GM21717 (cell line): Measurements from ENCODE around the gene HBD.
A peak's percentile ranks its signal among the peaks of the same experiment; 100 is the strongest.
"Not testable (repeated sequence)": the region's sequence is repeated elsewhere in the genome, so short reads cannot be mapped to it uniquely, and the experiment has no call there.

ENCODE experiments used
- ATAC-seq: cut with Tn5 transposase; IDR thresholded peaks from one replicate; pipeline ENCODE4 v1.9.1; 2021; ENCODE audit warnings: mild to moderate bottlenecking, moderate library complexity; ENCODE audit not compliant: unreplicated experiment

Gene HBD

DNA sequence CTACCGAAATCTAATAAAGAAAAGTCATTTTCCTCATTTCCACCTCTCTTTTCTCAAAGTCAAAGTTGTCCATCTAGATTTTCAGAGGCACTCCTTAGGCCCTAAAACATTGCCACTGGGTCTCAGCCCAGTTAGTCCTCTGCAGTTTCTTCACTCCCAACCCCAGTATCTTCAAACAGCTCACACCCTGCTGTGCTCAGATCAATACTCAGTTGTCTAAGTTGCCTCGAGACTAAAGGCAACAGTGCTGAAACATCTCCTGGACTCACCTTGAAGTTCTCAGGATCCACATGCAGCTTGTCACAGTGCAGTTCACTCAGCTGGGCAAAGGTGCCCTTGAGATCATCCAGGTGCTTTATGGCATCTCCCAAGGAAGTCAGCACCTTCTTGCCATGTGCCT is 19.7 kb upstream of the HBD start:
- not testable (repeated sequence) for ATAC-seq

DNA sequence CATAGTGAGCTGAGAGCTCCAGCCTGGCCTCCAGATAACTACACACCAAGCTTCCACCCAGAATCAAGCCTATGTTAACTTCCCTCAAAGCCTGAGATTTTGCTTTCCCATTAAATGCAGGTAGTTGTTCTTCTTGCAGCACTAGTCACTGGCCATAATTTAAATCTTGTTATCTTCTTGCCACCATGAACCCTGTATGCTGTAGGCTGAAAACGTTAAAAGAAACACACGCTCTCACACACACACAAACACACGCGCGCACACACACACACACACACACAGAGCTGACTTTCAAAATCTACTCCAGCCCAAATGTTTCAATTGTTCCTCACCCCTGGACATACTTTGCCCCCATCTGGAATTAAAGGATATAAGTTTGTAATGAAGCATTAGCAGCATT is 19.2 kb upstream of the HBD start:
- not testable (repeated sequence) for ATAC-seq

DNA sequence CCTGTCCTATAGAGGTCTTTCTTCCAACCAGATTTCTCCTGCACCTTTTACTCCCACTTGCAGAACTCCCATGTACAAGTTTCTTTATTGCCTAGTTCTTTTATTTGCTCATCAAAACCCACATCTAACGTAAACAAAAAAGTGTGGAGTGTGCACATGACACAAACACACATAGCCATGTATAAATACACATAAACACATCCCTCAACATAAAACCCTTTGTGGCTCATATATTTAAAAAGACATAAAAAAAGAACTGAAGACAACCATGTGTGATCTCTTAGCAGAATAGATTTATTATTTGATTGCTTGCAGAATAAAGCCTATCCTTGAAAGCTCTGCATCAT is 18.6 kb upstream of the HBD start:
- ATAC-seq = no peak

DNA sequence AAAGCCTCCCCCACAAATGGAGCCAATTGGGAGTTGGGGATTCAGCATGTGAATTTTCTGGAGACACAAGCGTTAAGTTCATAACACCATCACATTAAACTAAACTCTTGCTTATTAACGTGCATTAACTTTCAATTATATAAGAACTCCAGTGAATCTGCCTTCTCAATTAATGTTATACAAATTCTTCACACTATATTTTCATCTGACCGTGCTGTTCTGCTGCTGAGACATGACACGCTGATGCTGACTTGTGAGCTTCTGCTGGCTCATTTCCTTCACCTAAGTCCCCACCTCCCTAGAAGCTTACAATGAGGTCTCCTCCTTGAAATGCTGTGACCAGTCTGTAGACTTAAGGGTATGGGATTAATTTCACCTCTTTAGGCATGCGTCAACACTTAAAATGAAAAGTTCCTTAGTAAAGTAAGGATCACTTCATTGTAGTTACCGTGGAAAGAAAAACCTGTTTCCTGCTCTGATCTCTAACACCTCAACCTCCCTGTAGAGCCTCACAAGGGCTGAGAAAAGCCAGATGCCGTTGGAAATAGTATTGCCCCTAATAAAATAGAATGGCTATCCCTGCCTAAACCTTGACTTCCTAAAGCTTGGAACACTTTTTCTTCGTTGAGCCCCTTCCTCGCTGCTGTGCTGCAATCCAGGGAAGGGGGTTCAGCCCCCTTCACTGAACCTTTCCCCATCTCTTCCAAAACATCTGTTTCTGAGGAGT is 18.1 kb upstream of the HBD start:
- ATAC-seq = no peak

DNA sequence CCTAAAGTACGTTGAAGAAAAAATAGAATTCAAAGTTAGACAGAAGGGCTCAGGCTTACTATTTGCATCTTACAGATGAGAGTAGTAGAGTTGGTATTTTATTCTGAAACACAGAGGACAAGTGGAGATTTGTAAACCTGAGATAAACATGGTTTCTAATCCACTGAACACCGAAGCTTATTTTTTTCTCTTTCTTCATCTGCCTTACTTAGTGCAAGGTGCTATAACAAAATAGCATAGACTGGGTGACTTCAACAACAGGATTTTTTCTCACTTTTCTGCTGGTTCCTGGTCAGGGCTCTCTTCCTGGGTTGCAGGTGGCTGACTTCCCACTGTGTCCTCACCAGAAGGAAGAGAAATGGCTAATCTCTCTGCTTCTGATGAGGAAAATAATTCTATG is 17.5 kb upstream of the HBD start:
- no peak for ATAC-seq

DNA sequence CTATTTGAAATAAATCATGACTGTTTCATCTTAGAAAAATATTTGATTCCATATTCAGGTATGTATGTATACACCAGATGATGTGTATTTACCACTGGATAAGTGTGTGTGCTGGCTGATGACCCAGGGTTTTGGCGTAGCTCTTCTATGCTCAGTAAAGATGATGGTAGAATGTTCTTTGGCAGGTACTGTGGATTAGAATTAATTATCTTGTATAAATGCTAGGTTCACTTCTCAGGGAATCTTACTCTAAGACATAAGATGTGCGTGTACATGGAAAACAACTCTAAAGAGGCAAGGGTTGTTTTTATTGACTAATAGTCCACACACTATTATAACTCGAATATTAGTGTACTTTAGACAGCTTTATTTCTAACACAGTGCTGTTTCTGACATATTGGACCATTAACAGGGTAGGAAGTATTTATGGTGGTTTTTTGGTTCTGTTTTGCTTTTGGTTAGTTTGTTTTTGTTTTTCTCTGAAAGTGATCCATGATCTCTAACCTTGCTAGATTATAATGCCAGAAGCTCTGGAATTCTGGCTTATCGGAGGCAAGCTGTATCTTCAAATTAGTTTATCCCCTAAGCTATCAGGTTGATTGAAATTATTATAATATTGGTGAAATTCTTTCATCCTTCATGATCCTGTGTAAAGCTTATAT is 16.4 kb upstream of the HBD start:
- no peak for ATAC-seq

DNA sequence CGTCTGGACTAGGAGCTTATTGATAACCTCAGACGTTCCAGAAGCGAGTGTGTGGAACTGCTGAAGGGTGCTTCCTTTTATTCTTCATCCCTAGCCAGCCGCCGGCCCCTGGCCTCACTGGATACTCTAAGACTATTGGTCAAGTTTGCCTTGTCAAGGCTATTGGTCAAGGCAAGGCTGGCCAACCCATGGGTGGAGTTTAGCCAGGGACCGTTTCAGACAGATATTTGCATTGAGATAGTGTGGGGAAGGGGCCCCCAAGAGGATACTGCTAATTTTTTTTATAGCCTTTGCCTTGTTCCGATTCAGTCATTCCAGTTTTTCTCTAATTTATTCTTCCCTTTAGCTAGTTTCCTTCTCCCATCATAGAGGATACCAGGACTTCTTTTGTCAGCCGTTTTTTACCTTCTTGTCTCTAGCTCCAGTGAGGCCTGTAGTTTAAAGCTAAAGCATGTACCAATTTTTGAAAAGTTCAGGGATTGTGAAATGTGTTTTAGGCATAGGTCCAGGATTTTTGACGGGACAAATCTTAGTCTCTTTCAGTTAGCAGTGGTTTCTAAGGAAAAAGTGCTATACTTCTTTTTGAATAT is 15.6 kb upstream of the HBD start, which contains the start of gene HBG1:
TSS of gene HBG1 (minus strand) at position 51 of the 590 bp plus-strand sequence. CDS start 53 bp downstream, outside the sequence.
- not testable (repeated sequence) for ATAC-seq

DNA sequence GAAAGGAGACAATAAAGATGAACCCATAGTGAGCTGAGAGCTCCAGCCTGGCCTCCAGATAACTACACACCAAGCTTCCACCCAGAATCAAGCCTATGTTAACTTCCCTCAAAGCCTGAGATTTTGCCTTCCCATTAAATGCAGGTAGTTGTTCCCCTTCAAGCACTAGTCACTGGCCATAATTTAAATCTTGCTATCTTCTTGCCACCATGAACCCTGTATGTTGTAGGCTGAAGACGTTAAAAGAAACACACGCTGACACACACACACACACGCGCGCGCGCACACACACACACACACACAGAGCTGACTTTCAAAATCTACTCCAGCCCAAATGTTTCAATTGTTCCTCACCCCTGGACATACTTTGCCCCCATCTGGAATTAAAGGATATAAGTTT is 14.2 kb upstream of the HBD start:
- ATAC-seq = not testable (repeated sequence)

DNA sequence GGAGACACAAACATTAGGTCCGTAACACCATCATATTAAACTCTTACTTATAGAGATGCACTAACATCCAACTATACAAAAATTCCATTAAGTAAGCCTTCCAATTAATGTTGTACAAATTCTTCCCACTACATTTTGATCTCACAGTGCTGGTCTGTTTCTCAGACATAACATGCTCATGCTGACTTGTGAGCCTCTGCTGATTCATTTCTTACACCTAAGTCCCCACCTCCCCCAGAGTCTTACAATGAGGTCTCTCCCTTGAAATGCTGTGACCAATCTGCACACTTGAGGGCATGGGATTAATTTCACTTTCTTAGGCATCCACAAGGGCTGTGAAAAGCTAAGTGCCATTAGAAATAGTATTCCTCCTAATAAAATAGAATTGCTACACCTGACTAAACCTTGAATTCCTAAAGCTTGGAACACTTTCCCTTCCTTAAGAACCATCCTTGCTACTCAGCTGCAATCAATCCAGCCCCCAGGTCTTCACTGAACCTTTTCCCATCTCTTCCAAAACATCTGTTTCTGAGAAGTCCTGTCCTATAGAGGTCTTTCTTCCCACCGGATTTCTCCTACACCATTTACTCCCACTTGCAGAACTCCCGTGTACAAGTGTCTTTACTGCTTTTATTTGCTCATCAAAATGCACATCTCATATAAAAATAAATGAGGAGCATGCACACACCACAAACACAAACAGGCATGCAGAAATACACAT is 13.3 kb upstream of the HBD start:
- ATAC-seq = no peak

DNA sequence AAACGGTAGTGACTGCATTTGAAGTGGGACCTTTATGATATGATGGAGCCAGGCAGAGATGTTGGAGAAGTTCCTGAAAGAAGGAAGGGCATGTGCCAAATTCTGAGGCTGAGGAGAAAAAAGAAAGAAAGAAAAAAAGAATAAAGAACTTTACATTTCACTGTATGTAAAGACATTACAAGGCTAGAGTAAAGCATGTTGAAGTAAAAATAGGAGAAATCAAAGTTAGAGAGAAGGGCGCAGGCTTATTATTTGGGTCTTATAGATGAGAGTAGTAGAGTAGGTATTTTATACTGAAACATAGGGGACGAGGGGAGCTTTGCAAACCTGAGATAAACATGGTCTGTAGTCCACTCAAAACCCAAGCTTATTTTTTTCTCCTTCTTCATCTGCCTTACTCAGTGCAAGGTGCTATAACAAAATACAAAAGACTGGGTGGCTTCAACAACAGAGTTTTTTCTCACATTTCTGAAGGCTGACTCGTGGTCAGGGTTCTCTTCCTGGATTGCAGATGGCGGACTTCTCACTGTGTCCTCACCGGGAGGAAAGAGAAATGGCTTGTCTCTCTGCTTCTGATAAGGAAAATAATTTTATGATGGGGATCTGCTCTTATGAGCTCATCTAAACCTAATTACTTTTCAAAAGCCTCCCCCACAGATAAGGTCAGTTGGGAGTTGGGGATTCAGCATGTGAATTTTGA is 12.6 kb upstream of the HBD start:
- no peak for ATAC-seq

DNA sequence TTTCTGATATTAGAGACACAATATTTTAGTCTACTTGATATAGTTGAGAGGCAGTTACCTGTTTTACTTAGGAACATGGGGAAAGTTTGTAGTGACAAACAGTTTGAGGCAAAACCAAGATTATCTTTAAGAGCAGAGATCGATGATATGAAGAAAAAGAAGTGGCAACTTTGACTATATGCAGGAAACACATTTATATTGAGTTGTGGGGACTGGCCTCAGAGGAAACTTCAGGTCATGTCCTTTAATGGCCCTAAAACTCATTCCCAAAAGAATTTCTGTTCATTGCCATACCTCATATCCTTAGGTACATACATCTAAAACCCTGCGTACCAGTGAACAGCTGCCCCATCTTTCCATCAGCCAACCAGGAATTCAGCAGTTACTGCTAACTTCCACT is 10.9 kb upstream of the HBD start:
- ATAC-seq = no peak

DNA sequence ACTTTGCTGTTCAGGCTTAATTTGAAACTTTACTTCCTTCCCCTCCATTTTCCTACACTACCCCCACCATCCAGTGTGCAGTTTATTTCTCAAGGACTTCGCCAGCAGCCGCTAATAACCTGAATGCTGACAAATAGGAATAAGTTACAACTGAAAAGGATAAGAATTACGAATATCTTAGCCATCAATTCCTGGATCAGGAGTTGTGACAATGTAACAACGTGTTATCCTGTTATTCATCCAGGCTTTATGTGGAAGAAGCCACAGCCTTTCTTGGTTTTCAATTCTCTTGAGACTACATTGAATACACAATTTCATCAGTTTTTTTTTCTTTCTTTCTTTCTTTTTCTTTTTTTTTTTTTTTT is 9.5 kb upstream of the HBD start:
- ATAC-seq = no peak

DNA sequence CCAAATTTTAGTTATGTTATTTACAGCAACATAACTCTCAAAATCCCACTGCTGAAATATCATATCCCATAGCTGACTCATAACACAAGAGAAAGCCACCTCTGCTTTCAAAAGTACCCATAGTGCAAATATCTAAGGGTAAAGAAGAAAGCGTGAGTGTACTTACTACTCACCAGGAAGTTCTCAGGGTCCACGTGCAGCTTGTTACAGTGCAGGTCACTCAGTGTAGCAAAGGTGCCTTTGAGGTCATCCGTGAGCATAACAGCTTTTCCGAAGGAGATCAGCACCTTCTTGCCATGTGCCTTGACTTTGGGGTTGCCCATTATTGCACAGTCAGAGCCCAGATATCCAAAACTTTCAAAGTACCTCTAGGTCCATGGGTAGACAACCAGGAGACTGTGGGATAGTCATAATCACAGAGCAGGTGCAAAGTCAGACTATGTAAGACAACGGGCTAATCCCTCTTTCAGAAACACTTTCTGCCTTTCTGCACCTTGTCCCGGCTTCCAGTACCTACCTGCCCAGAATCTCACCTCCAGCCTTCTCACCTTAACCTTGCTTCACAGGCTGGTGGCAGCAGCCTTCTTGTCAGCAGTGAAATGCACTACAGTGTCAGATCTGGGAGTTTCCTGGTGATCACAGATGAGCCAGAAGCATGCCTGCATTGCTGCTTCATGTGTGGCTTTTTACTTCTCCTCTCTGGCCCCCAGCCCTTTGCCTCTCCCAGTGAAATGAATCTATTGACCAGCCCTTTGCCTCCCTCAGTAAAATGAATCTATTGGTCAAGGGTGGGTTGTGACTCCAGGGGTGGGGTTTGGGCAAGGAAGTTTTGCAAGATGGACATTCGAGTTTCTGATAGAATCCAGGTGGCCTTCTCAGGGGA is 8.9 kb upstream of the HBD start:
- ATAC-seq = peak; percentile 81

DNA sequence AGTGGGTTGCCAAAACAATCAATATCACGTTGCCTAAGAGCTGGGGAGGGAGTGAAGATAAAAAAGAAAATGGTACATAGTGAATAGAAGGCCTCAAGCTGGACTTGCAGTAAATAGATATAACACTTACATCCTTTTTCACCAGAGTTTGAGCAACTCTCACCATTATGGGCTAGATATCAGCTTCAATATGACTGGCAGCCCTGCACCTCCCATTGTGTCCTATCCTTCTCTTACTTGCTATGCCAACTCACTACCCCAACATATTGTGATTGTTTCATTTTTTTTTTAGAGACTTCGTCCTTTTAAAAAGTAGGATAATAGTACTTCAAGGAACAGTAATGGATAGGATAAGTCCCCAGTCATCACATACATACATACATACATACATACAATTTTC is 7.9 kb upstream of the HBD start:
- ATAC-seq = no peak

DNA sequence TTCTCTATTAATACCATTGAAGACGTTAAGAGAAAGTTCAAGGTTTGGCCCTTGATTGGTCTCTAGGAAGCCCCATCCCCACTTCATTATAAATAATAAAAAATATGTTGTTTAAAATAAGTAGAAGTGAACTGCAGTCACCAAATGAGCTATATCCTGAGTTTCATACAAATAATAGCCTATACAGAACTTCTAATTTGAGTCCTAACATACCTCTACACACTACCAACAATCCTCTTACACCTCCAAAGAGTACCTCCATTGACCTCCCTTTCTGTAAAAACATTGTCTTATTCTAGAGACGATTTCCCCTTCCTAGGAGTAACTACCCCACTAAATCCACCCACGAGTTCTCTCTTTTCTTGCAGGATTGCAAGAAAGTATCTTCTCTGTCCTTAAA is 7.2 kb upstream of the HBD start:
- ATAC-seq = no peak

DNA sequence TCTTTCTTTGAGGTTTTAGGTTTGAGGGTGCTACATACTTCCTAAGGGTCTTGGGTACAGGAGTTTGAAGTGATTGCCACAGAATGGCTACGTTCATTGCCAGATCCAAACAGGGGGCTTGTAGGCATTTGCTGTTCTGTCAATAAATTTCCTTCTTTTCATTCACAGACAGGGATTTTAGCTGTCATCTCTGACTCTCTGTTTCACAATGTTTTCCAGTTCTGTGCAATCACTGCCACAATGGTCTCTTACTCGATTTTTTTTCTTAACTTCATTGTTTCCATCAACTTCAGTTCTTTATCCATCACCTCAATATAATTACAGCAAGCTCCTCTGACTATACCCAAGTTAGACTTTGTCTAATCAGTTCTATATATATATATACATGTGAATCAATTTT is 6.2 kb upstream of the HBD start:
- ATAC-seq = no peak

DNA sequence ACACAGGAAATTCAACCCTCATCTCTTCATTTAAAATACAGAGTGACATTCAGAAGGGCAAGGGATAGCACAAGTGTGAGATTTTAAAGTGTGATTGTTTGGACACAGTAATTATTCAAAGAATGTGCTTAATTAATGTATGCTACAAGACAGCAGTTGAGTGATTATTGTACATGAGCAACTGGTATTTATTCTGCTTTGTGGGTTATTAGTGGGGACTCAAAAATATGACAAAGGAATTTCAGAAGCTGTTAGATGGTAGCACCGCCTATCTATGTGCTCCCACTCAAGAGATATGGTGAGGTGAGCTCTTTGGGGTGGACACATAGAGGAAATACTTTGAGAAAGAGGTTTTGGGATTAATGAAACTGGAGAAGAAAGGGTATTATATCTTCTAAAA is 5.8 kb upstream of the HBD start:
- no peak for ATAC-seq

DNA sequence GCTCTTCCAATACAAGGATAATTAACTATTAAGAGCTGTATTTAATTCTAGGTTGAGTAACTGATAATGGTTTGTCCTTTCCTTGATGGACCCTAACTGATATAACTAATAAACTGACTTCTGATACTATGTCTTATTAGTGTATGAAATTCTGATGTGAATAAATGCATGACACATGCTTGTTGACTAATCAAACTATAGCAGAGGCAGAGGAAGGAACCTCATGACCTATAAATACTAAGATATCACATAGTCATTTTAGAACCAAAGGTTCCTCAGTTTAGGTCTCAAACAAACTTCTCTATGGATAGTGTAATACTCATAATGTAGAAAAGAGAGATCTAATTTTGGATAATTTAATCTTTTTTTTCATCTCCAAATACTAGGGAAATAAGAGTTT is 4.8 kb upstream of the HBD start:
- ATAC-seq = no peak

DNA sequence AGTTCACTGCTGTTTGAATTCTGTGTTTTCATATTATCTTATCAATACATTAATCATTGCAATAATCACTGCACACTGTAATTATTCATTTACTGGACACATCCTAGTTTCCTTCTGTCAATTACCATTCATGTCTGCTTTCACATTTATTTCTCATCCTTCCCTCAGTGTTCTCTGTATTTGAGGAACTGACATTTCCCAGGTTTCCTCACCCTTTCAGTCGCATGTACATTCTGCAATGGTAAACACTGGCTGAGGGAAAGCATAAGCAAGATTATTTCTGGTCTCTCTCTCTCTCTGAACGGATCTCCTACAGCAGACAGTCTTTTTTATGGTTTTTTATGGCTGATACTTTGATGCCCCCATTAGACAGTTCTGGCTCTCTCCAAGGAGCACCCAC is 4.2 kb upstream of the HBD start:
- ATAC-seq = no peak

DNA sequence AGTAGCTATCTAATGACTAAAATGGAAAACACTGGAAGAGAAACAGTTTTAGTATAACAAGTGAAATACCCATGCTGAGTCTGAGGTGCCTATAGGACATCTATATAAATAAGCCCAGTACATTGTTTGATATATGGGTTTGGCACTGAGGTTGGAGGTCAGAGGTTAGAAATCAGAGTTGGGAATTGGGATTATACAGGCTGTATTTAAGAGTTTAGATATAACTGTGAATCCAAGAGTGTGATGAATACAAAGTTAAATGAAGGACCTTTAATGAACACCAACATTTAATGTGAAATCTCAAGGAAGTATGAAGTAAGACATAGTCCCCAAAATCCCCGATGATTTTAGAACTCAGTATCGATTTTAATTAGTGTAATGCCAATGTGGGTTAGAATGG is 3.1 kb upstream of the HBD start:
- no peak for ATAC-seq
